Mammary epithelial cell (primary cell): ENCODE results near the gene CYP3A5.

Experiments
- CTCF ChIP-seq, 2 donors: IDR thresholded peaks in 1 of 2; conservative IDR thresholded peaks in 1 of 2; 2 replicates each; pipeline ENCODE4 v1.5.1; 2011 to 2012; ENCODE audit warnings: inconsistent platforms in 2 of 2, low read length in 2 of 2, mild to moderate bottlenecking in 2 of 2, control low read depth in 1 of 2, low read depth in 1 of 2; ENCODE audit not compliant: insufficient read depth in 1 of 2; ENCODE audit errors: extremely low read depth in 1 of 2
- EZH2 ChIP-seq: IDR thresholded peaks from 2 replicates; pipeline ENCODE4 v1.6.1; 2012; ENCODE audit warnings: low read length, inconsistent platforms, borderline replicate concordance

DNA sequence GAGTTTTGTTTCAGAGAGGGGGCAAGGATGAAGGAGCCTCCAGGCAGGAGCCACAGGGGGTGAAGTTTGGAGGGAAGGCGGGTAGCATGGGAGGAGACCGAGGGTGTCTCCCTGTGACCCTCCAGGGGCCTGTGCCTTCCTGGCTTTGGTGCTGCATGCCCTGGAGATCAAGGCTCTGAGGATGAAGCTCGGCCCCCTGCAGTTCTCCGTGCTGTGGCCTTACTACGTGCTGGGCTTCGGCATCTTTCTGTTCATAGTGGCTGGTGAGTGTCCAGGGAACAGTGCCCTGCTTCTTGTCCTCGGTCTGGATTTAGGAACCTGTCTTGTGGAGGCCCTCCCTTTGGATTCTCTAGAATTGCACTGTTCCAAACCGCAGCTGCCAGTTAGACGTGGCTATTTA lies 72.2 kb downstream of the CYP3A5 start:
- TF ChIP-seq CTCF (conservative IDR thresholded peaks at IDR 0.05 in 1 of 2, IDR thresholded peaks at IDR 0.05 in 1 of 2; ENCODE audit: extremely low read depth in 1 of 2, insufficient read depth in 1 of 2, low read depth in 1 of 2, low read length in 2 of 2) (no peak), EZH2 (no peak)
